Tongue (tissue), 2 donors: ENCODE results near the gene LRRC3C. TPM values are rescaled to one million over a fixed set of nuclear protein-coding genes. Genes with fewer than 3 reads are reported as not detected.

Experiments used
- DNase-seq: peaks from one replicate; pipeline ENCODE4 v3.0.0-alpha.2; 2015
- total RNA-seq: library from RNA; depleted of rRNA; stranded (reverse); fragments of >200 nt; gene quantifications from one replicate; pipeline ENCODE4 v1.2.3, GENCODE V29; 2014

Gene LRRC3C
- total RNA-seq, 1 donor from 2014 or later = not detected

DNA sequence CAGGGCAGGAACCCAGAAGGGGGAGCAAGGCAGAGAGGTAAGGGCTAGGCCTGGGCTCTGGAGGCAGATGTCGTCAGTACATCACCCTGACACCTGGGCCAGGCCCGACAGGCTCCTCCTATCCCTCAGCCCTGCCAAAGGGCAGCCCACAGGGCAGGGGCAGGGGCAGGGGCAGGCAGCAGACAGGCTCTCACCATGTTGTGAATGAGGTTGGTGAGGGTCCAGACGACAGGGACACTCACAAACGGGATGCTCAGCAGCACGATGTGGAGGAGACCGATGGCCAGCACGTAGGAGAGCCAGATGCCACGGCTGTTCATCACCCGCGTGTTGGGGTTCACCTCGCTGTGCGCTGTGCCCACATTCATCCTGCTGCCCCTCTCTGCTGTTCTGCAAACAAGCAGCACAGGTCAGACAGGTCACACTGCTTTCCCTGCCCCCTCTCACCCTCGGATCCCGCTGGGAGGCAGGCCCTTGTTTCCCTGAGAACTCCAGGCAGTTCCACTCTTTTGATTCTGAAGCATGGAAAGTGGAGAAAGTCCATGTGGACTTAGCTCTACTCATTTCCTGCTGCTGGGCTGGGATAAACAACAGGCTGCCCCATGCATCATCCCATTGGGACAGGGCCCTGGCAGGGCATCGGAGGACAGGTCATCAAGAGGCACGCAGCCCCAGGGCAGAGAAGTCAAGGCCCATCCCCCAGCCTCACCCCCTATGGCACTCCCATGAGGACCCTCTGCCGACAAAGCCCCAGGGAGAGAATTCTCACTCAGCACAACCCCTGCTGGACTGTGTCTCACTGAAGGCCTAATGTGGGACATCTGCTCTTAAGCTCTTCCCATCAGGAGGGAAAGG lies 3.5 kb upstream of the LRRC3C start:
- DNase-seq = no peak

GRCh38 chr17:39924691-39925055 lies 2.9 kb upstream of the LRRC3C start:
- no peak for DNase-seq

- no peak for DNase-seq
Measured at GRCh38 chr17:39925282-39926134, 2.0 kb upstream of the LRRC3C start.

DNA sequence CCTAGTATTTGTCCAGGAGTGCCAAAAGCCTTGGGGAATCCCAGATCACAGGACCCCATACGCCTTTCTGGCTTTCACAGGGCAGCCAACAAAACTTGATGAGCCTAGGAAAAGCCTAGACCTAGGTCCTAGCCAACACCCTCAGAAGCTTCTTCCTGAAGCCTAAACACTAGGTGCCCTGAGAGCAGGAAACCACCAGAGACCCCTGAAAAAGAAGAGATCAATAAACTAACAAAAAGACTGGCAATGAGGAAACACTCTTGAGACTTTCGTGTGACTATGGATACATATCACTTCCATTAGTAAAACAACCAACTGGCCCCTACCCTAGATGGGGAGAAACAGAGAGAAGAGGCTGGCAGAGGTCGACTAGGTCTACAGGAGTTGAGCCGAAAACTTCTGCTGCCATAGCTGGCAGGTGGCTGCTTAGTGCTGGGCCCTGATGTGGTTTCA lies 1.4 kb upstream of the LRRC3C start:
- DNase-seq = no peak

DNA sequence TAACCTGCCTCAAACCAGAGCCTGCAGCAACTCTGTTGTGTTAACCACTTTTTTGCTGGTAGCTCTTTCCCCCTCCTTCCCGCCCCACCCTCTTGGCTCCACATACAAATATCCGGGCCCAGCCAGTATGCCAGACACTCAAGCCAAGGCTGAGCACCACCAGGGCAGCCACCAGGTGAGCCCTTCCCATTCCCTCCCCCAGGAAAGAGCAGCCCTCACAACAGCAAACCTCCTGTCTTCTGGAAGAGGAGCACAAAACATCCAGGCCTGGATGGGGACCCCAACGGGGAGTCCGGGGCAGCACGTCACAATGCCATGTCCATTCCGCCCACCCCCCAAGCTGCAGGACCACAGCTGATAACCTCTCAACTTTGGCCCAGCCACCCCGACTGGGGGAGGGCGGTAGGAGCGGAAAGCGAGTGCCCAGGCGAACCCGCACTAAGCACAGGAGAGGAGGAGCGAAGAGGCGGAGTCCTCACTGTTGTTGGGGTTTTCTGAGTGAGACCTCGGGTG lies 888 bp upstream of the LRRC3C start:
- DNase-seq = peak; percentile 21

DNA sequence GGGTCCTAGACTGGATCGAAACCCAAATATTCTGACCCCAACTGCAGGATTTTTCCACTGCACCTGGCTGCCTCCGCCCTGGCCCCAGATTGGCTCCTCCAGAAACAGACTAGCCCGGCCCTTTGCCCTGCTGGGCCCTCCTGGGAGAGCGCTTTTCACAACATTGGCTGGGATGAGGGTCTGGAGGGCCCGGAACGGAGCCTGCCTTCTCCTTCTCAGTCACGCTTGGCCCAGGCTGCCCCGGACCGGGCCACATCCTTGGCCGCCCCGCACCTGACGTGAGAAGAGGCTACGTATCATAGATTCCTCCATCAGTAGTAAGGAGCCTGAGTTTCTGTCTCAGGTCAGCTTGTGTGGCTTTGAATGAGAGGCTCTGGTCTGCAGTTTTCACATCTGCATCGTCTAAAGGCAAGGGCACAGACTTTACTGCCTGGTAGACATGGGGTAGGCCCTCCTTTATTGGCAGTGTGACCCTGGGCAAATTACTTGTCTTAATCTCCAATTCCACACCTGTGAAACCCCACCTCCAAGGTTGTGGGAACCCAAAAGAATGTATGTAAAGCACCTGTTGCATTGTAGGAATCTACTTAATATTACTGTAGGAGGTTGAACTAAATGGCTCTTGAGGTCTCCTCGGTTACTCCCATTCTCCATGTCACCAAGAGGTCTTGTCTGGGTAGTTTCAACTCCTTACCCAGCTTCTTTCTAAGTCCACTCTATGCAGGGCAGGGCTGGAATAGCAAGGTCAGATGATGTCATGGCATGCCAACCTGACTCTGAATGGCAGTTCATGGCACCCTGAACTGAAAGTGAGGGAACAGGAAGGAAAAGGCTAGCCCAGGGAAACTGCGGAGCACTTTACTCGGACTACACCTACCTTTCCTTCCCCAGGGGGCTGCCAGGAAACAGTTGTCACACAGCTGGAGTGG lies 661 bp downstream of the LRRC3C start:
- no peak for DNase-seq

DNA sequence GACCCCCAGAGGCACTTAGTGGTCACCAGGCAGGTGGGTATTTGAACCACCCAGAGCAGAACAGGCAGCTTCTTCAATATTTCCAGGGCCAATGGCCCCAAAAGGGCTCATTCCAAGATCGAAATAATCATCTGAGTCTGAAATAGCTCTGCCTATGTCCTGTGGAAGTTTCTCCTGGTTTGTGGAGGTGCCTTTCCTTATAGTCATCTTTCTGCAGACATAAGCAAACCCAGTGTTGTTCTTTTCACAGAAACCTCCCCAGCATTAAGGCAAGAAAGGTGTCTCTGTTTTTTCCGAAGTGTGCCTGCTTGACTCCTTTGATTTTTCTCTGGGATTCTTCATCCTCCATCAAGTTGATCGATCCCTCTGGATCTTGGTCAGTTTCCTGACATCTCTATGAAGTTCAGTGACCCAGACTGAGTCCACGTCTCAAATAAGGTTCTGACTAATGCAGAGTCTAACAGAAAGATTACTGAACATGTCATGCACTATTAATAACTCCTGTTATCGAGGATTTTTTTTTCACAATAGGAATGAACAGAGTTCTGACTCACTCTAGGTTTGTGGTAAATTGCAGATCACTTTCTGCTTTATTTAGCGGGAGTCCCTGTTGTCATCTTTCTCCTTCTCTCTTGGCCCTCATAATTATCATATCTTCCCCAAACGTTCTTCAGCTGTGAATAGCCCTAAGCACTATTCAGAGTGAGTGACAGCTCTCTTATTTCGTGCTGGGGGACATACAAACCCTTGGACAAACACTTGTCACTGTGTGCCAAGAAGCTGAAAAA lies 1.5 kb downstream of the LRRC3C start:
- DNase-seq = no peak

DNA sequence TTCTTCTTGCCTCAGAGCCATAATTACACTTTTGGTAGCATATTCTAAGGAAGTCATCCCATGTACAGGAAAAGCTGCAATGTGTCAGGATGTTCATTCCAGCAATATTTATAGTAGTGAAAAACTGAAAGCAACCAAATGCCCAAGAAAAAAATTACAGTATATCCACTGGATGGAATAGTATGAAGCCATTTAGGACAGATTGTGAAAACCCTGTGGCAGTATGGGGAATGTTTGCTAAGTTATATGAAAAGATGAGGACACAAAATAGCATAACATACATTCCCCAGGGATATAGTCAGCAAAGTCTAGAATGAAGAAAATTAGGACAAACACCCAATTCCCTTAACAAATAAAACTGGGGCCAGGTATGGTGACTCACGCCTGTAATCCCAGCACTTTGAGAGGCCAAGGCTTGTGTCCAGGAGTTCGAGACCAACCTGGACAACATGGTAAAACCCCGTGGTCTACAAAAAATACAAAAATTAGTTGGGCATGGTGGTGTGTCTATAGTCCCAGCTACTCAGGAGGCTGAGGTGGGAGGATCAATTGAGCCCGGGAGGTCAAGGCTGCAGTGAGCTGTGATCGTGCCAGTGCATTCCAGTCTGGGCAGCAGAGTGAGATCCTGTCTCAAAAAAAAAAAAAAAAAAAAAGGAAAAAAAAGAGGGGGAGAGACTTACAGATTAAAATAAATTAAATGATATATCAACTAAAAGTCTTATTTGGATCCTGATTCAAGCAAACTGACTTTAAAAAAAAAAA lies 2.3 kb downstream of the LRRC3C start:
- DNase-seq = no peak

DNA sequence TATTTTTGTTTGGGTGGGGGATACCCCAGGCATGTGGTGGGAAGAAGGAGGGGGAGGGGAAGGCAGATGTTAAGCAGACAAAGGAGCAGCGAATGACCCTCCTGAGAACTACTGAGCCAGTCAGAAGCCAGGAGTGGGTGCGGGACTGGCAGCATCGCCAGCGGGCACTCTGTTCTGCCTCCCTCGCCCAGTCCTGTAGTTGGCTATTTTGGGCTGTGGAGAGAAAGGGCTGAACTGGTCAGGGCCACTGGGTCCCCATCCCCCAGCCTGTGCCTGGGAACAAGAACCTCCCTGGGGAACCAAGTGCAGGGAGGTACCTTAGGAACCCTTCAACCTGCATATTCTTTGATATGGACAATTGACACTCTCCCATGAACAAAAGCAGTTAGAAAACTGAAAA lies 6.4 kb downstream of the LRRC3C start:
- no peak for DNase-seq

GRCh38 chr17:39934324-39934723 lies 6.8 kb downstream of the LRRC3C start:
- no peak for DNase-seq

DNA sequence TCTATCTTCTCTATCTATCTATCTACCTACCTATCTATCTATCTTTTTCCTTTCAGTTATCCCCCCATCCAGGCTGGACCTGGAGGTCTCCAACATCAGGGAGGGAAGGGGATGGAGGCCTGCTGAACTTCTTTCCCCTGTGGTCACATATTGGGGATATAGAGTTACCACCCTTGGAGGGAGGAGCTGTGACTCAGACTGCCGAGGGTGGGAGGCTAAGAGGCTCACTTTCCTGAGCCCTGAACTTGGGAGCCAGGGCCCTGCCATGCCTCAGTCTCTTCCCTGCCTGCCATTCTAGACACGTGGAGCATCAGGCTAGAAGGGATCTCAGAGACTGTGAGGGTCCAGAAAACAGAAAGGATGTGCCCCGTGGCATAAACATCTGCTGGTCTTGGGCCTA lies 8.4 kb downstream of the LRRC3C start:
- DNase-seq = no peak

GRCh38 chr17:39937447-39937846 lies 9.9 kb downstream of the LRRC3C start:
- DNase-seq = no peak

GRCh38 chr17:39938140-39938869 lies 10.8 kb downstream of the LRRC3C start:
- DNase-seq = no peak

- DNase-seq = no peak
Measured at GRCh38 chr17:39939106-39939505, 11.6 kb downstream of the LRRC3C start.

- DNase-seq = peak; percentile 88
Measured at GRCh38 chr17:39939588-39940419, 12.3 kb downstream of the LRRC3C start.

- DNase-seq = no peak
Measured at GRCh38 chr17:39943702-39944392, 16.3 kb downstream of the LRRC3C start.

- no peak for DNase-seq
Measured at GRCh38 chr17:39944393-39944711, 16.8 kb downstream of the LRRC3C start.
